Stimulated activated CD4-positive, alpha-beta T cell treated with anti-CD3 and anti-CD28 coated beads, TNF-alpha, amount 100 ng/mL, for 48 hours (primary cell): Measurements from ENCODE around the gene SPPL3.
"Not testable (repeated sequence)": the region's sequence is repeated elsewhere in the genome, so short reads cannot be mapped to it uniquely, and the experiment has no call there.

Experiments used
- DNase-seq, 3 donors: peaks; one replicate each; pipeline ENCODE4 v3.0.0-alpha.2; 2020; ENCODE audit warnings: low read depth in 3 of 3

Gene SPPL3

DNA sequence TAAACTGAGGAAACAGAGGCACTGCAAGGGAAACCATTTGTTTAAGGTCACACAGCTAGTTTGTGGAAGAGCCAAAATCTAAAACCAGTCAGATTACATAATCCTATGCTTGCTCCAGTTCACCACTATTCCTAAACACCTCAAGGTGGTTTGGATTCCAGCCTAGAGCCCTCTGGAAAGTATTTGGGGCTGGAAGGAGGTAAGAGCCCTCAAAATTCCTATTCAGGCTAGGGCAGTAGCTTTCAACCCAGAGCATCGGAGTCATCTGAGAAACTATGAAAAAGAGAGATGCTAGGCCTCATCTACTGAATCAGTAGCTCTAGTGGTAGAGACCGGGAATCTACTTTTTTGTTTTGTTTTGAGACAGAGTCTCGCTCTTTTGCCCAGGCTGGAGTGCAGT is 16.0 kb upstream of the SPPL3 start:
- no peak for DNase-seq

DNA sequence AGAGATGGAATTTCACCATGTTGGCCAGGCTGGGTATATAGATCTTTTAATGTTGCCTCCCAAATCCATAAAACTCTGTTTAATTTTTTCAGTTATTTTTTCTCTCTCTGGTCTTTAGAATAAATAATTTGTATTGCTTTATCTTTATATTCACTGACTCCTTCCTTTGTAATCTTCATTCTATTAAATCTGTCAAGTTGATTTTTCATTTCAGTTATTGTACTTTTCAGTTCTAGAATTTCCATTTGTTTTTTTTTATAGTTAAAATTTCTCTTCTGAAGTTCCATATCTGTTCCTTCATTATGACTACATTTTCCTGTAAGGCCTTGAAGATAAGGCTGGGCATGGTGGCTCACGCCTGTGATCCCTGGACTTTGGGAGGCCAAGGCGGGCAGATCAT is 13.6 kb upstream of the SPPL3 start:
- no peak for DNase-seq

DNA sequence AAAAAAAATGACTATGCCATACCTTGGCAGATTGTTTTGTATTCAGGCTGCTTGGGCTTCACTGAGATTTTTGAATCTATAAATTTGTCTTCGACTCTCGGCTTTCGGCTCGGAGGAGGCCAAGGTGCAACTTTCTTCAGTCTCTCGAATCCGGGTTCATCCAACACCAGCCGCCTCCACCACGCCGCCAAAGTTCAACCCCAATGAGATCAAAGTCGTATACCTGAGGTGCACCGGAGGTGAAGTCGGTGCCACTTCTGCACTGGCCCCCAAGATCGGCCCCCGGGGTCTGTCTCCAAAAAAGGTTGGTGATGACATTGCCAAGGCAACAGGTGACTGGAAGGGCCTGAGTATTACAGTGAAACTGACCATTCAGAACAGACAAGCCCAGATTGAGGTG is 12.4 kb upstream of the SPPL3 start:
- DNase-seq, result no peak

DNA sequence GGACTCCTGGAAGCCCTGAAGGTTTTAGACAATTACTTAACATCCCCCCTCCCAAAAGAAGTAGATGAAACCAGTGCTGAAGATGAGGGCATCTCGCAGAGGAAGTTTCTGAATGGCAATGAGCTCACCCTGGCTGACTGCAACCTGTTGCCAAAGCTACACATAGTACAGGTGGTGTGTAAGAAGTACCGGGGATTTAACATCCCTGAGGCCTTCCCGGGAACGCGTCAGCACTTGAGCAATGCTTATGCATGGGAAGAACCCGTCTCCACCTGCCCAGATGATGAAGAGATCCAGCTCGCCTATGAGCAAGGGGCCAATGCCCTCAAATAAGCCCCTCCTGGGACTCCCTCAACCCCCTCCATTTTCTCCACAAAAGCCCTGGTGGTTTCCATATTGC is 10.6 kb upstream of the SPPL3 start:
- no peak for DNase-seq

DNA sequence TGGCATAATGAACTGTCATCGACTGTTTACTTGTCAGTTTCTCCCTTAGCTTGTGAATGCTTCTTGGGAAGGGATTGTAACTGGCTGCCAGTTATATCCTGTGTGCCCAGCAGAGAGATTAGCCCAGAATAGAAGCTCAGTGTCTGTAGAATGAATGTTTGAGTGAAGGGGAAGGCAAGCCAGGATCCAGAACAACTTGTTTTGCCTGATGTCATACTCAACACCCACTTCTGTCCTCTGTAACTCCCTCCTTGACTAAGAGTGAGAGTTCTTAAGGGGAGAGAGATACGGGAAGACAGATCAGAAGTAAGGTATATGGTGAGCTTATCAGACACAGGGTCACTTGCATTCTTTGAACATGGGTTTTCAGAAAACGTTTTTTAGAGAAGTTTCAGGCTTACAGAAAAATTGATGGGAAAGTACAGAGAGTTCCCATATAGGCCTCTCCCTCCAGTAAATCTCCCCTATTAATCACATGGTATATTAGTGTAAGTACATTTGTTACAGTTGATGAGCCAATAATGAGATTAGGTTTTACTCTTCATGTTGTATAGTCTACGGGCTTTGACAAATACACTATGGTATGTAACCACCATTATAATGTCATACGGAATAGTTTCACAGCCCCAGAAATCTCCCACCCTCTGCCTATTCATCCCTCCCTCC is 5.6 kb upstream of the SPPL3 start:
- no peak for DNase-seq

DNA sequence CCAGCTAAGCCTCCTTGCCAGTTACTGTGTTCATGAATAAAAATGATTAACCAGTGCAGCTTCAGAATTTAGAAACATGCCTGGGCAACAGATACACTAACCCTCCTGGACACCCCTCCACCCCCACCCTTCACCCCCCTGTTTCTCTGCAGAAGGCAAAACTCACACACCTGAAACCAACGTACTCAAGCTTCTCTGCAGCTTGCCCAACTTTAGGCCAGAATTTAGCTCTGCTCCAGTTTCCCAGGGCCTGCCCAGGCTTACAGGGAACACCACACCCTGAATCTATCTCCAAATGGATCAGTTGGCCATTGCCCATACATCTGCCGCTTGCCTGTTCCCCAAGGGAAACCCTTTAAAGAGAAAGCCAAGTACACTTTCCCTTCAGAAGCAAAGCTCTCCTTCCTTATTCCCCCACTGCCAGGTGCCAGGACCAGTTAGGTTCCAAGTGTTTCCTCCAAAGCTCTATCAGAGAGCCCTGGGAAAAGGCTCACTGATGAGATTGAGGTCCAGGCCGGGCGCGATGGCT is 1.8 kb upstream of the SPPL3 start:
- no peak for DNase-seq

DNA sequence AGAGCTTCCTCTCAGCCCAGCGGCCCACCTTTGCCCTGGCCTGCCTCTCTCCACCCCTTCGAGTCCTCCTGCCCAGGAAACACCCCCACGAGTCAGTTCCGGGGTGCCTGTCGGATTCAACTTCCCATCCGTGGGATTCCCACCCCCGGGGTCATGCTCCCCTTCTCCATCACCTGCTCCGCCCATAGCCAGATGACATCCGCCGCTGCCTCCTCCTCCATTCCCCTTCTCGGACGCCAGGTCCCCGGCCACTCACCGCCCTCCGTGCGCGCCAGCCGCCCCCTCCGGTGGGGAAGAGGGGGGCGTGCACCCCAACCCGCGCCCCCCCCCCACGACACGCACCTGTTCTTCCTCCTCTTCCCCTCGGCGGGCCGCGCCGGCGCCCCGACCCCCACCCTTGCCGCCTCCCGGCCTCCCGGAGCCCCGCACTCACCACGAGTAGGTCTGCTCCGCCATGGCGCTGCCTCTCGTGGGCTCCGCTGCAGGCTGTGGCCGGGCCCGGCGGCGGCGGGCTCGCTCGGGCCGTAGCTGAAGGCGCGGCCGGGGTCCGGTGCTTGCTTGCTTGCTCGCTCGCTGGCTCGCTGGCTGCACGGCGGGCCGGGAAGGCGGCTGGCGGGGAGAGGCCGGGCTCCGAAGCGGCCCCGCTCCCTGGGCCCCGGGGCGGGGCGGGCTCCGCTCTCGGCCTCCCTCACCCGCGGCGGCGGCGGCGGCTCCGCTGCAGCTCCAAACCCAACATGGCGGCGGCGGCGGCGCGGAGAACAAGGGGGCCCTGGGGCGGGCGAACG is 554 bp downstream of the SPPL3 start:
- DNase-seq, result peak; percentile 32 to 50 (median 35)

DNA sequence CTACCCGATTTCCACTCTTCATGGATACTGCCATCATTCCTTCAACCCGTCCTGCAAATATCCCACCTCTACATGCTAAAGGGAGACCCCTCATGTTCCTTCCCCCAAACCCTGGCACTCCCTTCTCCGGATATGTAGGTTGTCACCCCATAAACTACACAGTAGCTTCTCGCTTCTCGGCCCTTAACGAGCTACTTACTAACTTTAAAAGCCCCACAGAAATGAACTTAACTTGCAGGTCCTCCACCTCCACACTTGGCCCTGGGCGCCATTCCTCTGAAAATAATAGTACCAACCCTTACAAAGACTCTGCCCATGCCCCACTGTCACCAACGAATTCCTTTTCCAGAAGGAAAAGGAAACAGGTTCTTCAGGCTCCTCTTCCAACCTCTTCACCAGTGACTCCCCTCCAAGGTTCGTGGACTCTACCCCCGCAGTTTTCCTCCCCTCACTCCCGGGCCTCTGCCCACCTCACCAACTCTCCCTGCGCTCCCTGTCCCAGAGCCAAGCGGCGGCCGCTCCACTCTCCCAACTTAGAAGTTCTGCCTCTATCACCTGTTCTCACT is 1.2 kb downstream of the SPPL3 start:
- no peak for DNase-seq

DNA sequence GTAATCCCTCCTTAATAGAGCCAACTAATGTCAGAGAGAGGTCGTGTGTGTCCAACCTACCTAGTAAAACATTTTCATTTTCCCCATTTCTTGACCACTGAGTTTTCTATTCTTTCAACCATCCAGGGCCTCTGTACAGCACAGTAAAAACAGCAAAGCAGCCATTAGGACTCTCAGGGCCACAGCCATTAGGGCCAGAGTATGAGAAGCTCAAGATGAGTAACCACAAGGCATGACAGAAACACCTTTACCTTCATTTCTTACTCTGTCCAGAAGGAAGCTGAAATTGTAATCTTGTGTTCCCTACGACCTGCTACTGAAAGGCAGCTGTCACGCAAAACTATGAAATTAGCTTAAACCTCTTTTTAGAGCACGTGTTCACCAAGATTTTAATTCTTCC is 2.3 kb downstream of the SPPL3 start:
- no peak for DNase-seq

DNA sequence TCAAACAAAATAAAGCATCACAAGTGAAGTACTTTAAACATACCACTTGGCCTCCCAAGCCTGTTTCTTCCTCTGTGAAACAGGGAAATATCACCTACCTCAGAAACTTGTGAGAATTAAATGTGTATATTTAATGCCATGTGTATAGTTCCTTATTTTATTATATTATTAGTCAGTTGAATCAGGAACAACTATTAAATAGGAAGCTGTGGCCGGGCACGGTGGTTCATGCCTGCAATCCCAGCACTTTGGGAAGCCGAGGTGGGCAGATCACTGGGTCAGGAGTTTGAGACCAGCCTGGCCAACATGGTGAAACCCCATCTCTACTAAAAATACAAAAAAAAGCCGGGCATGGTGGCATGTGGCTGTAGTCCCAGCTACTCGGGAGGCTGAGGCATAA is 3.1 kb downstream of the SPPL3 start:
- DNase-seq, result not testable (repeated sequence)

DNA sequence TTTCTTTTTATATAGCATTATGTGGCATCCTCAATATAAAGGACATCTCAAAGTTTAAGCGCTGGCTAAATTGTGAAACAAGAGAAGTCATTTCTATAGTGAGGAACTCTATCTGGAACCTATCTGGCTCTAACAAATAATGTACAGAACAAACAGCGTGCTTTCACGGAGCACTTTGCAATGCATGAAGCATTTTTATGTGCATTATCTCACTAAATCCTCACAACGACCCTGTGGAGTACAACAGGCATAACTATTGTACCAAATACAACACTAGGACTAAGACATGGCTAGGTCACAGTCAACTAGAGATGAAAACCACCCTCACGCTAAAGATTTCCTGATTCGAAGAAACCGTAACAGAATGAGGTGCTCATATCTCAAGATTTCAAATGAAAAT is 8.6 kb downstream of the SPPL3 start:
- no peak for DNase-seq

DNA sequence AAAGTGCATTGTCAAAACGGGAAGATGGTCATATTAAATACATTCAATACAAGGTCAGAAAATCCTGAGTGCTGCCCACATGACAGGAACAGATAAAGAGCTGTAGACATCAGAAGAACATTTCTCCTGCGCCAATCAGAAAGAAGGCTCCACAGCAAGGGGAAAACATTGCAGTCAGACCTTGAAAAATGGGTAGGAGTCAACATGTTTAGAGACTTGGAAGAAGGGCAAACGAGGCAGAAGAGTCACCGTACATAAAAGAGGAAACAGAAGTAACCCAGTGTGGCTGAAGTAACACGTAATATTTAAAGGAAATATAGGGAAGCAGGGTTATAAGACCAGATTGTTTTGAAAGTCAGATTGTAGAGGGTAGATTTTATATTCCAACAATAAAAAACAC is 11.9 kb downstream of the SPPL3 start:
- DNase-seq, result no peak

DNA sequence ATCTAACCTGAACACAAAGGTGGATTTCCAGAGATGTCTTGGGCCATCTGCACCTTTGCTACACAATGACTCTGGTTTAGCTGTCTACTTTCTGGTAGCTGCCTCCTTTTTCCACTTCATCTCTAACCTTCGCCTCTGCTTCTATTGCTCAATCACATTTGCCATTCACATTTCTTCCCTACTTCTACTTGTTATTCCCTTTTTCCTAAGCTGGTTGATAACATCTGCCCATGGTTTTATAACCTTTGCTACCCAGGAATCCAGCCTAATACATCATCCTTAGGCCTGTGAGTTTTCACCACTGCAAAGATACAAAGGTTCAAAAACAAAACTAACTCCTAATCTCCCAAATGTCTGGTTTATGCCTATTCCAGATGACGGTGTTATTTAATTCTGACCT is 13.2 kb downstream of the SPPL3 start:
- no peak for DNase-seq

DNA sequence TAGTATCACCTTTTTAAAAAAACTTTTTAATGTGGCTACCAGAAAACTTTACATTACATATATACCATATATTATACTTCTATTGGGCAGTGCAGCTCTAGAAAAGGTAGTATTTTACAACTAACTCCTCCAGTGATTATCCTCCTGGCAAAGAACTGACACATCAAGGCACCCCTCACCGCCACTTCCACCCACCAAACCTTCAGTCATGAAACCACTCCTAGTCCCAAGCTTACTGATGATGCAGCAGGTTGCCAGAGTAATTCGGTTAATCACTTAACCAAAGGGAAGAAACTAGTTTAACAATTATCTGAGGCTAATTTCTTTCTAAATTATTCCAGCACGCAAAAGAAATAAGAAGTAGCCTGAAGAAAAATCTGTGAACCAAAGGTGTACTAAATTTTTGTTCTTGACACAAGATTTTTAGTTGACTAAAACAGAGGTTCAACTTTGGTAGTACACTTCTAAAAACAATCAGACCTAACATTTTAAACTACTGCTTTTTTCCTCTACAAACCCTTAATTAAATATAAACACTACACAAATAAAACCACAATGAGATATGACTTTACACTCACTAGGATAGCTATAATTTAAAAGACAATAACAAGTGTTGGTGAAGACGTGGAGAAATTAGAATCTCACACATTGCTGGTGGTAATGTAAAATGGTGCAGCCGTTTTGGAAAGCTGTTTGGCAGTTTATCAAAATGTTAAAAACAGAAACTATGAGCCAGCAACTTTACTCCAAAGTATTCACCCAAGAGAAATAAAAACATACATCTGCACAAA is 16.7 kb downstream of the SPPL3 start:
- DNase-seq, result peak in 2 of 3 donors; percentile 15 to 20

DNA sequence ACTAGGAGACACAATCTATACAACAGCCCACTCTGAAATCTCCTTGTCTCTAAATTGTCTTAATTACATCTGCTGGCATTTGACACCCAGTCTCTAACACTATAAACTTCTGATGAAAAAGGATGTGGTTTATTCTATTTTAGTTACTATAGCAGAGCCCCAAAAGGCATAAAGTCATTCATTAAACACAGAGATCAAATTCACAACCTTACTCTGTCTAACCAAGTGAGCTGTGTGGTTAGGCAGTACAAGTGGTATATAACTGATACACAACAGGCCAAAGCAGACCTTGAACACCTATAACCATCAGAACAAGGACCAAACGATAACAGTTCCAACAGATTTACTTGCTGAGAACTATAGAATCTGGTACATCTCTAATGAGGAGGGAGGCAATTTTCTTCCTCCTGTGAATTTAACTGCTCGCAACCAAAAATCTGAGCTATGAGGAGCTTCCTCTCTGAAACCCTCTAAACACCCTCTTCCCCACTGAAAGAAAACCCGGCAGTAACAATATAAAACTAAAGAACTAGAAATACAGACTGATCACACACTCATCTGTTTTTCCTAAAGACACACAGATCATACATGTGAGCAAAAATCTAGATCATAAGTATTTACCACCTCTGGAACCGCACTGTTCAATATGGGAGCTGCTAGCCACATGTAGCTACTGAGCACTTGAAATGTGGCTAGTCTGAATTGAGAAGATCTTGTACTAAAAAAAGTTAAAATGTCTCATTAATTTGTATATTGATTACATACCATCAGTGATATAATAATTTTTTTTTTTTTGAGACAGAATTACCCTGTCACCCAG is 17.7 kb downstream of the SPPL3 start:
- no peak for DNase-seq

DNA sequence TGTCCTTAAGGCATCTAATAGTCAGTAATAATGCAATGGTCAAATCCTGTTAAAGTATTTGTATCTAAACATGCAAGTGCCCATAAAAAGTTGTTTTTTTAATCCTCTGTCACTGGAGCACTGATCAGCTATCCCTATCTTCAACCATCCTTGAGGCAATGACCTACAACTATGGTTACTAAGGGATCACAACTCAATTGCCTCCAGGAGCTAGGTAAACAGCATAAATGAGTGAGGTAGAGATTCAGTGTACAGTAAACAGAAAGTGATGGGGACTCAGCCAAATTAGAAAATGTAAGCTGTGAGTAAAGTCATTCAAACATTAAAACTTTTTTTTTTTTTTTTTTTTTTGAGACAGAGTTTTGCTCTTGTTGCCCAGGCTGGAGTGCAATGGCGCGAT is 18.6 kb downstream of the SPPL3 start:
- no peak for DNase-seq

DNA sequence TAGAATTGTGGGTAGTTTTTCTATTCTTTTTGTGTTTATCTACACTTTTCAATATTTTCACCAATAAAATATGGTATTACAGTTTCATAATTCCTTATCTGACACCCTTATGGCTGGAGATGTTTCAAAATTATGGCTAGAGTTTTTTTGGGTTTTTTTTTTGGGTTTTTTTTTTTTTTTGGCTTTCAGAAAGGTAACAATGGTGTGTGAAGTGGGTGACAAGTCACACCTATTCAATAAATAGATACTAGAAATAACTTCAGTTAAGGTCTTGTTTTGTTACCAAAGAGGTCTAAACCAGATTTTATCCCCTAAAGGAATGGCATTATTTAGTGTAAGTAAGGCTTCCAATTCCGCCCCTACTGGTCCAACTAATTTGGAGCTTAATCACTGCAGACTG is 19.5 kb downstream of the SPPL3 start:
- DNase-seq, result no peak

DNA sequence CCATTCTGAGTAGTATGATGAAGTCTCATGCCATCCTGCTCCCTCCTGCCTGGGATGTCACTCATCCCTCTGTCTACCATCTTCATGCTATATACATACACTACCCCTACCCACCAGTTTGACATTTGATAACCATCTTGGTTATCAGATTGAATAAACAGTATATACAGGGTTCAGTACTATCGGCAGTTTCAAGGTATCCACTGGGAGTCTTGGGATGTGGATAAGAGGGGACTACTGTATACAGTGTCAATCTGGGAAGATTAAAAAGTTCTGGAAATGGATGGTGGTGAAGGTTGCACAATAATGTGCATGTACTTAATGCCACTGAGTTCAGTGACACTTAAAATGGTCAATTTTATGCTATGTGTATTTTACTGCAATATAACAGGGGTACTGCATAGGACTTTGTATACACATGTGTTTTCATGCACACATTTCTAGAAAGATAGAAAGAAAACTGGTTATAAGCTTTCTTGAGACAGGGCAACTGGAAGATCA is 22.1 kb downstream of the SPPL3 start:
- DNase-seq, result no peak

DNA sequence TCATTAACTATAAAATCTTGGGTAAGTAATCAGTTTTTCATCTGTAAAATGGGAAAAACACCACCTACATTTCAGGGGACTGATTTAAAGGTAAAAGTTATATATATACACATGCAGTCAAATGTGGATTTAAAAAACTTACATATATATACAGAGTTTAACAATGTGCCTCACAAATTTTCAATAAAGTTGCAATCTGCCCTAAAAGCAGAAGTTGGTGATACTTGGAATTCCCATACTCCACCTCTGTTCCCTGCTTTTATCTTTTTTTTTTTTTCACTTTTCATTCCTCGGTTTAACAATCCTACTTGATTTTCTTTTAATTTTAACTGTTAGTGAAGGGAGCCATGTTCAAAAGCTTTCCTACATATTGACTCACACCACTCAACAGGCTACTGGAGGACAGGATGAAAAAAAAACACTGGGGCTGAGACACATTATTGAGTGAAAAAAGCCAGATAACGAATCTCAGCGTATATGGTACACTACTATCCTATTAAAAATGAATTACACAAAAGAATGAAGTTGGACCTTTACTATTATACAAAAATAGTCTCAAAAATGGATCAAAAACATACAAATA is 24.3 kb downstream of the SPPL3 start:
- no peak for DNase-seq

DNA sequence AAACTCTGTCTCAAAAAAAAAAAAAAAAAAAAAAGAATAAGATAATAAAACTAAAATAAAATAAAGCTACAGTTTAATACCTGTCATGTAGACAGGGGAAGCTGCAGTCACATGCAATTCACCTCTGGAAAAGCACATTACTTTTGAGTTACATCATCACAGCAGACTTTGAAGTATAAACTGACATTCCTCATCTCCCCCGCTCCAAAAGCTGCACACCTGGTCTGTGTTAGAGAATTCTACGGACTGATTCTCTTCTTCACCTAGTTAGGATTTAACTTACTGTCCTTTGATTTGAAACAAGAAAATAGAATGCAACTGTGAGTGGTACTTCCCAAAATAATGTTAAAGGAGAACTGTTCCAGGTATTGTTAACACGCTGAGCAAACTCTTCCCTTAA is 25.1 kb downstream of the SPPL3 start:
- no peak for DNase-seq
